Measurements from ENCODE around the gene ANKRD30A.
"Not testable (repeated sequence)": the region's sequence is repeated elsewhere in the genome, so short reads cannot be mapped to it uniquely, and the experiment has no call there.

The ANKRD30A gene

DNA sequence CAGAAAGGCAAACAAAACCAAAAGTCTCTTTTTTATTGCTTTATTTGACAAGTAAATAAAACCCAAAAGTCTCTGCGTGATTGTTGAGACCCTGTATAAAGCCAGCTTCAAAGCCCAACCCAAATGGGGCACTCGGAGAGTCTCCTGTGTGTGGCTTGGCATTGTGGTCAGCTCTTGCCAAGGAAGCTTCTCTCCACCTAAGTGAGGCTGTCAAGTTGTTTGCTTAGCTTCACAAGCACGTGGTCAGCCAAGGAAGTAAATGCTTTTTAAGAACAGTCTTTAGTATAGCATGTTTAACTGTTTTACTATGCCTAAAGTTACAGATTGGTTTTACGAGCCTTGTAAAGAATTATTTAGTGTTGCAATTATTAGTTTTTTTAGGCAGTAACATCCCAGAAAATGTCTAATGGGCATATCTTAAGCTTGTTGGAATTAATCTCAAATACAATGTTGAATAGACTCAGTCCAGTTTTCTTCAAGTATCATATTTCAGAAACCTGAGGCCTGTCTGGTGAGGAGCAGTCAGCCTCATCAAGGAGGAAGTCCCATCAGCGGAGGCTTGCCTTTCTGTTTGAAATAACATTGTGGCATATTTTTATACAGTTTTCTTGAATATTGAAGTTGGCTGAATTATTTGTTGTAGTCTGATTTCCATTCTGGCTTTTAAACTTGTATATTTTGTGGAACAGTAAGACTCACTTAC is 144.3 kb downstream of the ANKRD30A start:
- no peak for DNase-seq

DNA sequence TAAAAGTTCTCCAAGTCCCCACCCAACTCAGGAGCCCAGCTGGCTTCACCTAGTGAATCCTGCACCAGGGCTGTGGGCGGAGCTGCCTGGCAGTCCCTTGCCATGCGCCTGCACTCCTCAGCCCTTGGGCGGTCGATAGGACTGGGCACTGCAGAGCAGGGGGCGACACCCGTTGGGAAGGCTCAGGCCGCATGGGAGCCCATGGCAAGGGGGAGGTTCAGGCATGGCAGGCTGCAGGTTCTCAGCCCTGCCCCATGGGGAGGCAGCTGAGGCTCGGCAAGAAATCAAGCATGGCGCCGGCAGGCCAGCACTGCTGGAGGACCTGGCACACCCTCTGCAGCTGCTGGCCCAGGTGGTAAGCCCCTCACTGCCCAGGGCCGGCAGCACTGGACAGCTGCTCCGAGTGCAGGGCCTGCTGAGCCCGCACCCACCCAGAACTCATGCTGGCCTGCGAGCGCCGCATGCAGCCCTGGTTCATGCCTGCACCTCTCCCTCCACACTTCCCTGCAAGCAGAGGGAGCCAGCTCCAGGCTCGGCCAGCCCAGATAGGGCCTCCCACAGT is 149.9 kb downstream of the ANKRD30A start:
- DNase-seq, result no peak

DNA sequence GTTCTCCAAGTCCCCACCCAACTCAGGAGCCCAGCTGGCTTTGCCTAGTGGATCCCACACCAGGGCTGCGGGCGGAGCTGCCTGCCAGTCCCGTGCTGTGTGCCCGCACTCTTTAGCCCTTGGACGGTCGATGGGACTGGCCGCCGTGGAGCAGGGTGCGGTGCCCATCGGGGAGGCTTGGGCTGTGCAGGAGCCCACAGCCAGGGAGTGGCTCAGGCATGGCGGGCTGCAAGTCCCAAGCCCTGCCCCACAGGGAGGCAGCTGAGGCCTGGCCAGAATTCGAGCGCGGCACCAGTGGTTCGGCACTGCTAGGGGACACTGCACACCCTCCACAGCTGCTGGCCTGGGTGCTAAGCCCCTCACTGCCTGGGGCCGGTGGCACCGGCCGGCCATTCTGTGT is 159.7 kb downstream of the ANKRD30A start:
- DNase-seq, result no peak

DNA sequence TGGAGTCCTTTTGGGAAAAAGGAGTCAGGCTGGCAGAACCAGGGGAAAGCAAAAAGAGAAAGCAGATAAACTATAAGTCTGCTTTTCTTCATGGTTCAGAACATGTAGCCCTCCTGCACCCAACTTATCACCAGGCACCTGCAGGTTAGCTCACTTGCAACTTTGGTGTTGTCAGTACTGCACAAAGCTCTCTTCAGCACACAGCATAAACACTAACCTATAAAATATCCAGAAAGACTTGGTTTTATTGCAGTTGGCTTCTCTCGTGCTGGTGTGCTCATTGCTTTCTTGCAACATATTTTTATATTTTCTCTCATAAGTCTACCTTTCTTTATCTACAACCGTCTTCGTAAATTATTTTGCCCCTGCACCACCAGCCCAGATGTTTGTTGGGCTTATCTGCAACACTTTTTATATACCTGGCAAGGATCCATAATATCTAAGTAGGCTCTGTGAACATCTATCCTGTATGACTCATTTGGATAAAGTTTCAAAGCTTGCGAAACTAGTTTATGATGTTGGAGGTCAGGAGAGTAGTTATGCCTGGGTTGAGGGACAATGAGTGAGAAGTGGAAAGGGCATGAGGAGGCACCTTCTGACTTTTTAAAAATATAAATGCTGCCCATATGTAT is 164.6 kb downstream of the ANKRD30A start:
- no peak for DNase-seq

DNA sequence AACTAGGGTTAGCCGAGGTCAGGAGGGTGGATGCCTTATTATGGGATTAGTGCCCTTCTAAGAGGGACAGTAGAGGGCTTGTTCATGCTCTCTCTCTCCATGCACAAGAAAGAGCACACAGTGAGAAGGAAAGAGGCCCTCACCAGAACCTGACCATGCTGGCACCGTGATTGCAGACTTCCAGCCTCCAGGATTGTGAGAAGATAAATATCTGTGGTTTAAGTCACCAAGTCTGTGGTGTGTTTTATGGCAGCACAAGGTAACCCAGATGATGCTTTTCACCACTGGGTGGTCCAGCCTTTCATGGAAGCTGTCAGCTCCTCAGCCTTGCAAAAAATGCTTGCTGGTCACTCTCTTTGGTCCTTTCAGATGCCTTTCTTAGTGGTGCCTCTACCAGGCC is 175.9 kb downstream of the ANKRD30A start:
- DNase-seq, result no peak

DNA sequence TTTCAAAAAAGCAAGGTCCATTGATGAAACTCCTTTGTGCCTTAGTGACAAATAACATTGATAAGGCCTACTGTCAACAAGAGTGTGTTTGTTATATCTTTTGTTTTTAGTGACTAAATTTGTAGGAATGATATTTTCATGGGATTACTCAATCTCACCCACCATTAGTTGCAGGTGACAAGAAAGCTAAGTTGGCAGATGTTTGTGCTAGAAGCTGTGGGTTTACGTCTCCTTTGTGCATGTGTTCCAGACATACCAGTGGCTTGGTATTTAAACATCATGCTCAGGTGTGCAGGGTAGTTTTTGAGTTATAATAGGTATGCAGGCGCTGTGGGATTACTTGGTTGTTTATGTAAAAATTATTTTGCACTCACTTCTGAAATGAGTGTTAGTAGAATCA is 178.6 kb downstream of the ANKRD30A start:
- no peak for DNase-seq

DNA sequence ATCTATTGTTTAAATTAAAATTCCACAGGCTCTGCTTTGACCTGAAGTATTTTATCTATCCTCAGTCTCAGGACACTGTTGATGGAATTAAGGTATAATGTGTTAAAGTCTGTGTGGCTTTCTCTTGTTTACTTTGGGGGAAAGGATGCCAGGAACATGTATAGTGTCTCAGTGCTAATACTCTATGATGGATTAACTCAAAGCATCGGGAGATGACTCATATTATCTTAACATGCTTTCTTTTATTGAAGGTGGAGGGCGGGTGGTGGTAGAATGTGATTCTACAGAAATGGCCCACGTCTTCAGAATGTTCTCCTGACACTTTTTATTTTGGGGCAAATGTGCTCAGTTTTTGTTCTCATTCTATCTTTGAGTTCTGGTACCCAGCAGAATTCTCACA is 189.0 kb downstream of the ANKRD30A start:
- no peak for DNase-seq

DNA sequence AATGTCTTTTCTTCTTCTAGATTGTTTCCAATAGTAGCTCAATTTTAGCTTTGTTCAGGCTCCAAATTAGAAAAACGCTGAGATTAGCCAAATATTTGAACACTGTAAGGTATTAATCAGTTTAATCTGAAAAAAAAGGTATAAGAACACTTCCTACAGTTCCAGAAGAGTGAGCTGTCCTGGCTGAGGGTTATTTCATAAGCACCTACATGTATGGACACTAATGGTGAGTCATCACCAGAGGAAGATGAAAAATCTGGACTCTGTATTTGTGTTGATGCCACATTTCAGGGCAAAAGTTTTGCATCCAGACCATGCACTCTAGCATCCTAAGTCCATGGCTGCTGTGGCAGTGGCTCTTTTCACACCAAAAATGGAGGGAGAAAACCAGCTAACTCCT is 189.5 kb downstream of the ANKRD30A start:
- DNase-seq, result no peak

DNA sequence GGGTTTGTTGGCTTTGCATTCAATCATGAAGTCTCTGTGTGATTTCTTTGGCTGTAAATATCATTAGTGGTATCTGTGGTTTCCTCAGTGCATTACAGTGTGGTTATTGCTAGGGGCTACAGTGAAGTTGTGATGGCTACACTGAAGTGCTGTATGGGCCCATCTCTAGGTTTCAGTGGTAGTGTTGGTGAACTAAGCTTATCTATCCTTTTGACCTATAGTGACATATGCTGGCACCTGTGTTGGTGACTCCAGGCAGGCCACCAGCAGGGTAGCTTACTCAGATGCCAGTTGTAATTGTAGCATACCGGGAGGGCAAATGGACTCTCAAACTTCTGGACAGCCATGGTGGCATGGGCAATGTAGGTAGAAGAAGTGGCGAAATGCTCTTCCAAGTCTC is 219.0 kb downstream of the ANKRD30A start:
- DNase-seq, result no peak

DNA sequence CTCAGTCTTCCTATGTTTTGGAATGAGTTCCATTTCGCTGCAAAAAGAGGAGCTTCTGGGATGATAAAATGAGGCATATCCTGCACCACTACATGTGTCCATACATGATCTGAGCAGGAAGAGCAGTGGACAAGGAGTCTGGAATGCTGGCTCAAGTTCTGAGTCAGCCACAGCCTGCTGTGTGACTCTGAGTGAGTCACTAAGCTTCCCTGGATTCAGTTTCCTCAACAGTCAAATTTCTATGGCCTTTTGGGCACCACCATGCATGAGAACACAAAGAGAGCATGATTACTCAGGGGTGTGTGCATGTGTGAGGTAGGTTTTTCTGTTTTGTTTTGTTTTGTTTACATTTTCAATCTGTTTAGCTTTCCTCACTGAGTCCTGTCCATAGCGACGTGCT is 254.6 kb downstream of the ANKRD30A start:
- no peak for DNase-seq

DNA sequence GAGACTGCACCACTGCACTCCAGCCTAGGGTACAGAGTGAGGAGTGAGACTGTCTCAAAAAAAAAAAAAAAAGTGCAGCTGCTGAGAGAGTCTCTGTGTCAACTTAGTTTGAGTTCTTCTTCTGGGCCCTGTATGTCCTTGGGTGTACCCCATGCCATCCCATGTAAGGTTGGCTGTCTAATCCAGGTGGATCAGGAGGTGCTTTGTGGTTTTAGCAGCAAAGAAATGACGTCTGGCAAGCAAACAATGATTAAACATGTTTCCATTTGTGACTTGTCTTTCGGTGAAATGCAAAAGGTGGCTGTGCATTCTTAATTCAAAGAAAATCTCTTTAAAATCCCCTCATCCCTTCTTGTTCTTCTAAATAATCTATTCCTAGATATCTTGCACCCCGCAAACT is 255.9 kb downstream of the ANKRD30A start:
- DNase-seq, result no peak

DNA sequence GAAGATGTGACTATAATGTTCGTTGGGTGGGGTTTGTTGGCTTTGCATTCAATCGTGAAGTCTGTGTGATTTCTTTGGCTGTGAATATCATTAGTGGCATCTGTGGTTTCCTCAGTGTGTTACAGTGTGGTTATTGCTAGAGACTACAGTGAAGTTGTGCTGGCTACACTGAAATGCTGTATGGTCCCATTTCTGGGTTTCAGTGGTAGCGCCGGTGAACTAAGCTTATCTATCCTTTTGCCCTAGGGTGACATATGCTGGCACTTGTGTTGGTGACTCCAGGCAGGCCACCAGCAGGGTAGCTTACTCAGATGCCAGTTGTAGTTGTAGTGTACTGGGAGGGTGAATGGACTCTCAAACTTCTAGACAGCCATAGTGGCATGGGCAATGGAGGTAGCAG is 259.5 kb downstream of the ANKRD30A start:
- DNase-seq, result no peak

DNA sequence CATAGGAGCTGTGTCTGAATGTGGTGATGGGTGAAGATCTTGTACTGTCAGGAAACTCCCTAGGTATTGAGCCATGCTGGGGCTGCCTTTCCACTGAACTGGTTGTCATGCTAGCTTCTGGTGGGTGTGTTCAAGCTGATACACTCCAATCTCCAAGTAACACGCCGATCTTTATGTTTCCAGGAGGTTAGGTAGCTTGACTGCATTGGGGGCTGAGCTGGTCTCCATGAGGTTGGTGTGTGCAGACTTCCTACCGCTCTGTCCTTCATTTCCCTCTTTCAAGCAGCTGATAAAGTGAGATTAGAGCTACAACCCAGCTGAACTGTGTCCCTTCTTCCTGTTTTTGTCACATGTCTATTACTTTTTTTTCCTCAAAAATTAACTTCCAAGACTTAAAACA is 265.5 kb downstream of the ANKRD30A start:
- no peak for DNase-seq

DNA sequence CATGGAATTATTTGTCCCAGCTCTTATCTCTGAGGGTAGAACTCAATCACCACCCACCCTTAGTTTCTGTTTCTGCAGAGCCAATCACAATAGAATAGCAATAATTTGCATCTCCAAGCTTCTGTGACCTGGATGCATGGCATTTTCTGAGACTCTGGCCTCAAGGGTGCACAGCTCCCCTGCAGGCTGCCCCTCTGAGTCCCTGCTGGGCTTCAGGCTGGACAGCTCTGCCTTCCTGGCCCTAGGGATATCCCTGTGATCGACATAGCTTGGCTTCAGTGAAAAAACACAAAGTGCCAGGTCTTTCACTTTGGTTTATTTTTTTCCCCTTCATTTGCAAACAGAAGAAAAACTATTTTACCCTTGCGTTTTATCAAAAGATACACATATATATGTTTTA is 275.4 kb downstream of the ANKRD30A start:
- not testable (repeated sequence) for DNase-seq

DNA sequence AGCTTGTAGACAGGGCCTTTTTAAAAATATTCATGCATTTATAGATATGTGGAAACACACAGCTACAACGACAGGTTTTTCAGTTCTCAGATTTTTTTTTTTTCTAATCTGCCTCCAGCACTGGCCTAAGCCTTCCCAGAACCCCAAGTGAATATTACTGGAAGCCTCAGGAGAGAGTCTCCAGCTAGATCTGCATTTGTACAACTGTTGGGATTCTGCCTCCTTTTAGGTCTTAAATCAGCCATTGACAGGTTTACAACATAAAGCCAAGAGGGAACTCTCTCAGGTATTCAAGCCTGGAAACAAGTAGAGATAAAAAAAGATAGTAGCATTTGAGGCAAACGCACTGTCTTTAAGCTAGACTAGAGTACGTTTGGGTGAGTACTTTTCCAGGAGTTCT is 275.8 kb downstream of the ANKRD30A start:
- DNase-seq, result no peak

DNA sequence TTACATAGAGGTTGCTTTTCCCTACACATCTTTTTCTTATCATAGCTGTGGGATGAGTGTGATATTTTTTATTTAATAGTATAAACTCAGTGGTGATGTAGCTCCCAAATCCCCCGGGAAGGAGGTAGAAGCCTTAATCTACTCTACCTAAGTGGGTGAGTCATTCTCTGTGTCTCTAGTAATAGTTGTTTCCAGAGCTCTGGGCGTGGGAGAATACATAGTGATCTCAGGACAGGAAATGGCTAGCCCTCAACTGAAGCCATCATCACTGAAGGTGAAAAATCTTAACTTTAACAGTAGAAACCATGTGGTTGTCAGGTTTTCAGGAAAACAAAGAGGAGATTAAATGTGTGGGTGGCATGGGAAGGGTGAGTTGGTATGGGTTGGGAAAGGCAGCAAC is 278.4 kb downstream of the ANKRD30A start:
- DNase-seq, result no peak
